ENCODE data around the gene TRAM1L1.

Gene TRAM1L1

GRCh38 chr4:117063961-117064696 lies 21.2 kb downstream of the TRAM1L1 start:
- TF ChIP-seq CTCF (IDR thresholded peaks at IDR 0.05): no peak

GRCh38 chr4:117042962-117043361 lies 42.4 kb downstream of the TRAM1L1 start:
- no peak for TF ChIP-seq CTCF (IDR thresholded peaks at IDR 0.05)
